Measurements from ENCODE around the gene PASK. TPM values are rescaled to one million over a fixed set of nuclear protein-coding genes. Genes with fewer than 3 reads are reported as not detected.
"Not testable (repeated sequence)": the region's sequence is repeated elsewhere in the genome, so short reads cannot be mapped to it uniquely, and the experiment has no call there.

Gene PASK
- total RNA-seq, 1 experiment from 2014 or later, result 4.9 TPM

DNA sequence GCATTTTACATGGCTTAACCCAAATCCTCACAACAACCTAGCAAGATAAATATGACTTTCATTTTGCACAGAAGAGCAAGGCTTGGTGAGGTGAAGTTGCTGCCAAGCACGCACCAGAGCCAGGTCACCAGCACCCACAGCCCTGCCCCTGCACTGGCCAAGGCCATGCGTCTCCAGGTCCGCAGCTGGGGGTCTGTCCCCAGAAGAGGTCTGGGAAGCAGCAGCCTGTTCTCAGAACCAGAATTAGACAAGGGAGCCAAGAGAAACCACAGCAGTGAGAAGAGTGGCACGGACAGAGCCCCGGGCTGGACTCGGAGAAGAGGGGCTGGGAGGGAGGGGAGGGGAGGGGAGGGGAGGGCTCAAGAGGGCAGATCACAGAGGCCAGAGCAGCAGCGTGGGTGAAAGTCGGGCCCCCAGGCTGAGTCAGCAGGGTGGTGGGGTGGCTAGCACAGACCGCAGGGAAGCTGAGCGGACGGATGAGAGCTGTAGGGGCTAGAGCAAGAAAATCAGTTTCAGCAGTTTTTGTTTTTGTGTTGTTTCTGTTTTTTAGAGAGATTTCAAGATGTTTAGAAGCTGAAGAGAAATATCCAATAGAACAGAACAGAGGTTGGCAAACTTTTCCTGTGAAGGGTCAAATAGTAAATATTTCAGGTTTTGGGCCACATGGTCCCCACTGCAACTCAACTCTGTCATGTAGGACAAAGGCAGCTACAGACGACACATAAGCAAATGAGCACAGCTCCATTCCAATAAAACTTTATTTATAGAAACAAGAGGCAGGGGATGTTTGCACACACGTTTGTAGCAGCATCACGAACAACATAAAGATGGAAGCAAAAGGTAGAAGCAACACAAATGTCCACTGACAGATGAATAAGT lies 39.8 kb downstream of the PASK start:
- DNase-seq (ENCODE audit: extremely low read depth, low read depth), result no peak

DNA sequence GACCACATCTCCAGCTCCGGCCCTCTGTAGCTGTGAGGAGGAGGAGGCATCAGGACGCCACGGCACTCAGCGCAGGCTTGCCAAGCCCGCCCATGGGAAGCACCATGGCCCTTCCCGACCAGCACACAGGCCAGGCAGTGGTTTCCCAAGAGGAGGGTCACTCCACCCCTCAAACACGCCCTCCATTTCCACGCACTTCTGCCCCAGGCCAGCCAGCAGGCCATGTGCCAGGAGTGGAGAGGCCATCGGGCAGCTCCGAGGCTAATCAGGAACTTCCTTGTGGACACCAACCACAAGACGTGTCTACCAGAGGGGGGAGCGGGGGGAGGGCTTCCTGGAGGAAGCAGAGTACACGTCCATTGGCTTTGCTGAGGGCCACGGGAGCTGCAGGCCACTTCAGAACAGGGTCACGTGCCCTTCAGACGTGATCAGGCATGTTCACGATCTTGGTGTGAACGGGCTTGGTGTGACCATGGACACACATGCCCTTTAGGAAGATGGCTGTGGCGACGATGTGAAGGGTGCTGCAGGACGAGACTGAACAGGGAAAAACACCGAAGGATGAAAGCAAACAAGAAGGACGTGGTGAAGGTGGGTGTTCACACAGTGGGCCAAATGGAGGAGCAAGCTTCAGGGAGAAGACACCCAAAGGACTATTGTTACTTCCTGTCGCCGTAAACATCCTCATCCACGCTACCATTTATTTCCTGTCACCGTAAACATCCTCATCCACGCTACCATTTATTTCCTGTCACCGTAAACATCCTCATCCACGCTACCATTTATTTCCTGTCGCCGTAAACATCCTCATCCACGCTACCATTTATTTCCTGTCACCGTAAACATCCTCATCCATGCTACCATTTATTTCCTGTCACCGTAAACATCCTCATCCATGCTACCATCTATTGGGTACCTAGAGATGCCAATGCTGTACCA lies 40.7 kb downstream of the PASK start:
- no peak for DNase-seq (ENCODE audit: extremely low read depth, low read depth)

DNA sequence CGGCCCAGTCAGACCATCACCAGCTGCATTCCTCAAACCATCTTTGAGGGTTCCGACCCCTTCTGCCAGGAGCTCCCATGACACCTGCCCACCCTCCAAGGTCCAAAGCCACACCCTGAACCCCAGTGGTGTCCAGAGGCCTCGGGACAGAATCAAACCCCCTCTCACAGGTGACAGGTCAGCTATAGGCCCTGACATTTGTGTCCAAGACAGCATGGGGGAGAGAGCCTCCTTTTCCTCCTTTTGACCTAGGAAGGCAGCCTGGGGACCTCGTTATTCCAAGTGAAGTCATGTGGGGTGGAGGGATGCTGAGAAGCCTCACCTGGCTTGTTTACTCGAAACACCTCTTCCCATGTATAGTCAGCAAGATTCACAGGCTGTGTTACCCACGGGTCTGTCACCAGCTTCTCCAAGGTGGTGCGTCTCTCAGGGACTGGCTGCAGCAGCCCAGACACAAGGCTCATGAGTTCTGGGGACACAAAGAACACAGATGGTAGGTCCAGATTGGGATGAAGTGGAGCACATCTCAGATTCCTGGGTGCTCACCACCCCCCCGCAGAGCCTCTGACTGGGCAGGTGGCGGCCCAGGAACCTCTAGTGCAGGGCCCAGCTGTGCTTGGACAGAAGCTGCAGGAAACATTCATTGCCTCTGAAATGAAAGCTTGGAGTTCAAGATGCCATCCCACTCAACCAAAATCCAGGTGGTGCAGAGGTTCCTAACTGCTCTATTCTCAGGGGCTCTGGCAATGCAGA lies 42.1 kb downstream of the PASK start:
- DNase-seq (ENCODE audit: extremely low read depth, low read depth), result no peak

DNA sequence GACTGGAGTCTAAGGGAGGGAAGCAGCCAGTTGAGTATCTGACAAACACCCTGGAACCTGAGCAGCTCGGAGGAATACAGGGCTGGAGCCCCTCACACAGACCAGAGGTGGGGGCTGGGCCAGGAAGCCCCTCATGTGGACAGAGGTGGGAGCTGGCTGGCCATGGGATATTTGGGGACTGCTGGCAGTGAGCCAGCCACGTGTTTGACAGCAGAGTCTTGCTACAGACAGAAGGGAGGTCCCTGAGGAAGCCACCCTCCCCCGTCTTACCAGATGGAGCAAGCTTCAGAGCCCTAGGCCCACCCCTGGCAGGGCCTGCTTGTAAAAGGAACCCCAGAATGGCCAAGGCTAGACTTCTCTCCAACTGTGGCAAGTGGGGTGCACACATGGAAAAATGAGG lies 43.6 kb downstream of the PASK start:
- DNase-seq (ENCODE audit: extremely low read depth, low read depth), result no peak

DNA sequence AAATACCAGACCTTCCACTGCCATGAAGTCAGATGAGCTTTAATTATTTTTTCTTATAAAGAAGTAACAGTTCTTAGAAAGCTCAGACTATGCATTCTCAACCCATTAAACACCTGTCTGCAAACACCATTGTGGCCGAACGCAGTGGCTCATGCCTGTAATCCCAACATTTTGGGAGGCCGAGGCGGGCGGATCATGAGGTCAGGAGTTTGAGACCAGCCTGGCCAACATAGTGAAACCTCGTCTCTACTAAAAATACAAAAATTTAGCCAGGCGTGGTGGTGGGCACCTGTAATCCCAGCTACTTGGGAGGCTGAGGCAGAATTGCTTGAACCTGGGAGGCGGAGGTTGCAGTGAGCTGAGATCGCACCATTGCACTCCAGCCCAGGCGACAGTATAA lies 44.7 kb downstream of the PASK start:
- not testable (repeated sequence) for DNase-seq (ENCODE audit: extremely low read depth, low read depth)

DNA sequence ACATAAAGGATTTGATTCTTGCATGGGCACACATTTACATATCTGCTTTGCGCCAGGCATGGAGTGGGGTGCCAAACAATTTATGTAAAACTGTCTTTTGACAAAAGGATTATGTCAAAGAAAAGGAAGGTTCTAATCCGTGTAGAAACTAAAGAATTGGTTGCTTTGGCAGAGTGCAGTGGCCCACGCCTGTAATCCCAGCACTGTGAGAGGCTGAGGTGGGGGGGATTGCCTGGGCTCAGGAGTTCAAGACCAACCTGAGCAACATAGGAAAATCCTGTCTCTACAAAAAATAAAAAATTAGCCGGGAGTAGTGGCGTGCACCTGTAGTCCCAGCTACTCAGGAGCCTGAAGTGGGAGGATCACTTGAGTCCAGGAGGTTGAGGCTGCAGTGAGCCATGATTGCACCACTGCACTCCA lies 46.1 kb downstream of the PASK start:
- DNase-seq (ENCODE audit: extremely low read depth, low read depth), result no peak

DNA sequence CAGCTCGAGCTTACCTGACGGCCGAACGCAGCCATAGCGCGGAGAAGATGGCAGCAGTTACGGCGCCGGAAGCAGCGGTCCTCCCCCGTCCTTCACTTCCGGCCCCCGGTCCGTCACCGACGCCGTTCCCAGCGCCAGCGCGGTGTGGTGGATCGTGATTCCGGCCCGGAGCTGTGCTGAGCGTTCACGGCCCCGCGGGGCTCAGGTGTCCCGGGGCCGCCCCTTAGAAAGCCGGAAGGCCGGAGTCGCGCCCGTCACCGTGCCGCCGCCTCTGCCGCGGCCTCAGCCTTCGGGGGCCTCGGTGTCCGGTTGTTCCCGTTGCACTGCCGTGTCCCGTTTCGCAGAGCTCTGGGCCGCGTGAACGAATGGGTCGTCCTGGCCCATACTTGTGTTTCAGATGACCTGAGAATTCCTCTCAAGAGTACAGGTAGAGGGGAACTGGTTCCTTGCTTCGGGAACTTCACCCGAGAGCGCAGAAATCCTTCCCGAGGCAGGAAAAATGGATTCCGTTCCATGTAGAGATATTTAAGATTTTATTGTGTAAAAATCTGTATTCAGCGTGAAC lies 47.0 kb downstream of the PASK start, which contains the start of gene MTERF4:
Gene MTERF4 (minus strand): TSS at position 49 of the 565 bp plus-strand sequence. CDS start 14 bp downstream, at position 35.
- DNase-seq (ENCODE audit: extremely low read depth, low read depth), result peak; percentile 80

DNA sequence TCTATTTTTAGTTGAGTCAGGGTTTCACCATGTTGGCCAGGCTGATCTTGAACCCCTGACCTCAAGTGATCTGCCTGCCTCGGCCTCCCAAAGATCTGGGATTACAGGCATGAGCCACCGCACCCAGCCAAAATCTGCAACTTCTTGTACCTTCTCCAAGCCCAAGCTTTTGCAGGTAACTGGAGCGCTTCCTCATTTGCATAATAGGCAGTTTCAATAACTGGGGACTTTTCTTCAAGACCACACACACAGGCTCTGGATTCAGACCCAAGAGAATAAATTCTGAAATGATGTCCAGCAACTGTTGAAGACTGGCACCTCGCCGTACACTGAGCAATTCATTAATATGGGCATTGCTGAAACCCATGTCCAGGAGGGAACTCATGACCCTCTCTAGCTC lies 50.0 kb downstream of the PASK start:
- no peak for DNase-seq (ENCODE audit: extremely low read depth, low read depth)

DNA sequence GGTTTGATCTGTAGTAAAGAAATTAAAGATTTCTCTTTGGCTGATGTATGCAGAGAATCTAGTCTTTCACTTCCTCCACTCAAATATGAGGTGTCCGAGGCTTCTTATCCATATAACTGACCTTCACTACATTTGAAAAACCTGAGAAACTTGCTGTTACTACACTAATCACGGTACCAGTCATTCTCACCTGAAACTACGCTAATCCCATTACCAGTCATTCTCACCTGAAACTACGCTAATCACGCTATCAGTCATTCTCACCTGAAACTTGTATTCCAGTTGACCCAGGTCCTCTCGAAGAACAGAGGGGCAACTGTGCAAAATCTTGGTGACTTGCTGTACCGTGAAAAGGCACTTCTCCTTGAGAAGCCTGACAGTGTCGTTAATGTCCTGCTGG lies 52.3 kb downstream of the PASK start:
- DNase-seq (ENCODE audit: extremely low read depth, low read depth), result no peak

DNA sequence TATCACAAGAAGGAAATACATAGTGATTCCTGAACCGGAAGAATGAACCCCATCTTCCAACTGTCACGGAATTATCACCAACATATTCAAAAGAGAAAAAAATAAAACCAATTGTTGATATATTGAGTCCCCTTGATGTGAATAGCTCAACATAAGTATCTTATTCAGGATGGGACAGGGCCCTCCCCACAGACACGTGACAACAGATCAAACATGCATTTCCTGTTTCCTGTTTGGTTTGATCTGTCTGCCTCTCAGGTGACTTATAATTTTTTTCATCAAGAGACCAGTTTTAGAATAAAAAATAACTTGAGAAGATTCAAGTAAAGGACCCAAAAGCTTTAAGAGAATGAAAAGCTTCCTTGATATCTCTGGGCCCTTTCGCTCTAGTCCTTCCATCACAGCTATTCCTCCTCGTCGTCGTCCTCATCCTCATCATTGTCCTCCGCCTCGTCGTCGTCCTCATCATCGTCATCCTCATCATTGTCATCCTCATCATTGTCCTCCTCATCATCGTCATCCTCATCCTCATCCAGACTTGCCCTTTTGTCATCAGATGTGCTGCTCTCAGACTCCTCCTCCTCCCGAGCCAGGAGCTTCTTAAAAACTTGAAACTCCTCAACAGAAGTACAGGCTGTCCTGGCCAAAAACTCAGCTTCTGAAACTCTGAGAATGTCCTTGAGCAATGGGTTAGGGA lies 53.5 kb downstream of the PASK start:
- no peak for DNase-seq (ENCODE audit: extremely low read depth, low read depth)

DNA sequence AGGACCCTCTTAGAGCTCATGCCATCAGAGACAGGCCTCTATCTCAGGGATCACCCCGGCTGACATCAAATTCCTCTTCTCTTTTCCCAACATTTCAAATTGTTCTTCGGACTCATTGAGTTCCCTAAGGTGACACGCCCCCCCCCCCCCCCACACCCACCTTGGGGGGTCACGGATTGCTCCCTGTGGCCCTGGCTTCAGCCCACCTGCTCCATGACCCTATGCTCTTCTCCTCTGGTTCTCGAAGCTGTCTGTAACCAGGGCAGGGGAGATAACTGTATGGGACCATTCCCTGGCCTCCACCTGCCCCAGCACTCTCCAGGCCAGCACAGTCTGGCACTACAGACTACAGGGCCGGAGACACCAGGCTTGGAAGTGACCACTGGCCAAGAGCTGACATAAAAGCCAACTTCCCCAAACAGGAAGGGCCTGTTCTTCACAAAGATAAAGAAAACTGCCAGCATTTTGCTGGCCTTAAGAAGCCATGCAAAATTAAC lies 54.3 kb downstream of the PASK start:
- no peak for DNase-seq (ENCODE audit: extremely low read depth, low read depth)

DNA sequence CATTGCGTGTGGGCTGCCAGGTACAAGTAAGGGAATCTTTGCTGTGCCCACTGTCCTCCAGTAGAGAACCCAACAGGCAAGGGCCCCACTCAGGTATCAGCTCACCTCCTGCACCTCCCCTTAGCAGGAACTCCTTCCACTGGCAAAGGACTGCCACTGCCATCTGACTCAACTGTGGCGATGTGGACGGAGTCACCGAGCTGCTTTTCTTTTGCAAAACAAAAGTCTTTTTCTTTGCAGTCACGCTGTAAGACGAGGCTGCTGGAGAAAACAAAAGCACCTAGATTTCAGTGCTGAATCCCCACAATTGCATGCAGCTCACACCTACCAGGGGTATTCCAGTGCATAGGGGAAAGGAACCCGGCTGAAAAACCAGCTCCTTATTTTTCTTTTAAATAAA lies 55.1 kb downstream of the PASK start:
- no peak for DNase-seq (ENCODE audit: extremely low read depth, low read depth)

DNA sequence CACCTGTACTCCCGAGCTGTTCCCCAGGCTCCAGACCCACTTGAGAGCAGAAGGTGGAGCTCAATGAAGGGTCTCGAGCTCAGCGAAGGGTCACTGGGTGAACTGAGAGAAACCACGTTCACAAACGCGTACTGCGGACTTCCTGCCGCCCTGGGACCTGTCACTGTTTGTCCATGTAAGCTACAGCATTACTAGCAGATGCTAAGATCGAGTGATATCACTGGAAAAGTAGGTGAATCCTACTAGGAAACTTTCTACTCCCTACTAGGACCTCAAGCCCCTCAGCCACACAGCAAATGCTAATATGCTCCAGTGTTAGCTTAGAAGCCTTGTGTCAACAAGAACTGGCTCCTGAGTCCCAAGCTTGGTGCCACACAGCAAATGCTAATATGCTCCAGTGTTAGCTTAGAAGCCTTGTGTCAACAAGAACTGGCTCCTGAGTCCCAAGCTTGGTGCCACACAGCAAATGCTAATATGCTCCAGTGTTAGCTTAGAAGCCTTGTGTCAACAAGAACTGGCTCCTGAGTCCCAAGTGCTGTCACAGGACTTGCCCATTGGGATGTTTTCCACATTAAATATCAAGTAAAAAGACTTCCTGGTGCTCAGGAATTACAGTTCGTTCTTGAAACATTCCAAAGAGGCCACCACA lies 56.0 kb downstream of the PASK start:
- not testable (repeated sequence) for DNase-seq (ENCODE audit: extremely low read depth, low read depth)

DNA sequence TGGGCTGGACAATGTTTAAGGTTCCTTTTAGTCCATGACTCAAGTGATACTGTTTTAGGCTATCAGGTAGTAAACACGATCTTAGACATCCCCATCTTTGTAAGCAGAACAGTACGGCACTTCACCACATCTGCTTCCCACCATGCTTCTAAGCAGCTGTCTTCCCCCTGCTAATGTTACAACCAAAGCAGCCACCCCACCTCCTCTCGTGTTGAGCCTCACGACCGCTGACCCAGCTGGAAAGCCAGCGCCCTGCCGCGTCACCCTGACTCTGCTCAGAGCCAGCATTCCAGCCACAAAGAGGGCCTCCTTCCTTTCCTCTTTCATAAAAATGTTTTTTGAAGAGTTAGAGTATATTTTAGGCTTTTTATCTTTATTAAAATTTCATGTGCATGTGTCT lies 56.6 kb downstream of the PASK start:
- DNase-seq (ENCODE audit: extremely low read depth, low read depth), result no peak

DNA sequence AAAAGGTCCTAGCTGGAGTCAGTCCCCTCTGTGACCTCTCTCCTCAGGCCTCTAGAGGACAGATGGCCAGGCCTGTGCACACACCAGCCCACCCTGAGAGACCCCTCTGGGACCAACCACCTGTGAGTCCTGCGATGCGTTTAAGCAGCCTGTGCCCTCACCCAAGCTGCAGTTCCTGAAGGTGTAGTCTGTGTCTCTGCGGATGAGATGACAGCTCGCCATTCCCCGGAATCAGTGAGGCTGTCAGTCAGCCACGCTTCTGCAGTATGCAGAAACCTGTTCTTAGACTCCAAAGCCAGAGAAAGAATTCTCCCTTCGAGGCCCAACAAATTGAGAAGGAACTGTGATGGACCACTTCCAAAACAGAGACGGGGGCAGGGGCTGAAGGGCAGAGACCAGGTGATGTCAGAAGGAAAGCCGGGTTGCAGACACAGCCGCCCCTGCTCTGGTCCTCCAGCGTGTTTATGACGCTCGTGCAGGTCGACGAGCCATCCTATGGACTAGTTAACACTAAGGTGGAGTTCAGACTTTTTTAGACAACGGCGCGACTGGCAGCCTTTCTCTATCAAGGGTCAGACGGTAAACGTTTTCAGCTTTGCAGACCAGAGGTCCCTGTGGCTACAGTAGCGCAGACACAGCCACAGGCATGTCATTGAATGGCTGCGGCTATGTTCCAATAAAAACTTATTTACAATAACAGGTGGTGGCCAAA lies 57.4 kb downstream of the PASK start:
- no peak for DNase-seq (ENCODE audit: extremely low read depth, low read depth)

DNA sequence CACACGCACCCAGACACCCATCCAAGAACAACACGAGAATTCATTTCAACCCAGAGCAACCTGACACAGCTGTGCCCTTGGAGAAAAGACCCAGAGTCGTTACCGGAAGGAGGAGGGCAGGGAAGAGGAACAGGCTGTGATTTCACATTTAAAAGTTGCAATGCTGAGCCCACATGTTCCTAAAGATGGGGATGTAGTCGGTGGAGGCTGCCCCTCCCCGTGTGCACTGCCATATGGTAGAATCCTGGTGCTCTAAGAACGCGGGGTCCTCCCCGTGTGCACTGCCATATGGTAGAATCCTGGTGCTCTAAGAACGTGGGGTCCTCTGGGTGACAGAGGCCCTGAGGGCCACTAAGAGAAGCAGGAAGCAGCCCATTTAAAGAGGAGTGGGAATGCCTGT lies 58.1 kb downstream of the PASK start:
- no peak for DNase-seq (ENCODE audit: extremely low read depth, low read depth)

DNA sequence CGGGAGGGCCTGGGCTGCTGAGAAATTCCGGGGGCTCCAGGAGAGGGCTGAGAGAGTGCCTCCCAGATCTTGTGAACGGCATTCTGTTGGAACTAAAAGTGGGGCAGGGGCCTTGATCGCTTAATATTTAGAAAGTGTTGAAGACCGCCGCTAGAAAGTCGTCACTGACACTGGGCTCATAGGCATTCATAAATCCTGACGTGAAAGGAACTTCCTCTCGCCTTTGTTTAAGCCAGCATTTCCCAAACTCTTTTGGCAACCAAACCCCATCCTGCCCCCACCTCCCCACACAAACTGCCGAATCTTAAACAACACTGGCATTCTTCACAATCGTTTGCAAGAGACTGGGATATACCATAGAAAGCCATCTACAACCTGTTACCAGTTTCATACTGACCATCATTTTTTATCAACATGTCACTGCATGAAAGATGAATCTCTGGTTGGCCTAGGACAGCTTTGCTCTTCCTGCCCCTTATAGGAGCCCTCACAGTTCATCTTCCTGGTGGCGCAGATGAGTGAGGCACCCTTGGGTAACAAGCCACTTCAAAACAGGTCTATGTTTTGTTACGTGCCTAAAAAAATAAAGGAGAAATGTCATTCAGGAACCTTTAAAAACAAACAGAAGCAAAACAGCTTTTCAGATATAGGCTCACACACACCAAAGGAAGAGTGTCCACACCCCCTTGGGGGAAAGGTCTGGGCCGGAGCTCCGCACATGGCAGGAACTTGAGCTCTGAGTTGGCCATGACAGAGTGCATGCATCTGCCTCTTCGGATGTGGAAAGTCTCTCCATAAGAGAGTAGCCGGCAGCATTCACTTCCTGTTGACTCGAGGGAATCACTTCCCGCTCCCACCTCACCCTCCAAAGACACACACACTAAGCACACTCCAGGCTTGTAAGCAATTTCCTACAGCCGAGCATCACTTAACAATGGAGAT lies 60.2 kb downstream of the PASK start:
- DNase-seq (ENCODE audit: extremely low read depth, low read depth), result no peak

Data from NCI-H460 (cell line).